MM.1S (cell line): ENCODE data around the gene SH3GLB1.
A peak's percentile ranks its signal among the peaks of the same experiment; 100 is the strongest.

Experiments used
- DNase-seq: peaks from one replicate; pipeline ENCODE4 v3.0.0-alpha.2; 2015
- H2AFZ ChIP-seq: fragments of 300-600 bp; sonication (generic); 2 replicates; pipeline ENCODE4 v1.6.0; 2016; ENCODE audit warnings: antibody characterized with exemption, low read length
- H3F3A ChIP-seq: fragments of 300-600 bp; sonication (generic); 2 replicates; pipeline ENCODE4 v1.6.1; 2016; ENCODE audit warnings: mild to moderate bottlenecking, antibody characterized with exemption, low read length, moderate library complexity, mixed read lengths; ENCODE audit not compliant: insufficient read depth
- H3K27ac ChIP-seq: fragments of 300-600 bp; sonication (generic); 2 replicates; pipeline ENCODE4 v1.5.1; 2016; ENCODE audit warnings: mild to moderate bottlenecking, low read length
- H3K27me3 ChIP-seq: fragments of 300-600 bp; sonication (generic); replicated peaks from 2 replicates; pipeline ENCODE4 v1.6.0; 2016; ENCODE audit warnings: low read length; ENCODE audit not compliant: insufficient read depth
- H3K36me3 ChIP-seq: fragments of 300-600 bp; sonication (generic); replicated peaks from 2 replicates; pipeline ENCODE4 v1.6.1; 2016; ENCODE audit warnings: mild to moderate bottlenecking, low read length, mixed read lengths; ENCODE audit not compliant: insufficient read depth
- H3K4me1 ChIP-seq: fragments of 300-600 bp; sonication (generic); 2 replicates; pipeline ENCODE4 v1.6.1; 2016; ENCODE audit warnings: low read length, mixed read lengths
- H3K4me2 ChIP-seq: fragments of 300-600 bp; sonication (generic); 2 replicates; pipeline ENCODE4 v1.6.0; 2016; ENCODE audit warnings: low read depth, low read length
- H3K4me3 ChIP-seq: fragments of 300-600 bp; sonication (generic); 2 replicates; pipeline ENCODE4 v1.5.1; 2016; ENCODE audit warnings: low read length, mixed read lengths
- H3K79me2 ChIP-seq: fragments of 300-600 bp; sonication (generic); 2 replicates; pipeline ENCODE4 v1.6.1; 2016; ENCODE audit warnings: mixed run types, low read length, mixed read lengths
- H3K9ac ChIP-seq: fragments of 300-600 bp; sonication (generic); 2 replicates; pipeline ENCODE4 v1.6.1; 2016; ENCODE audit warnings: low read length, mixed read lengths
- H3K9me2 ChIP-seq: fragments of 300-600 bp; sonication (generic); replicated peaks from 2 replicates; pipeline ENCODE4 v1.6.1; 2016; ENCODE audit warnings: mild to moderate bottlenecking, low read length, mixed read lengths; ENCODE audit not compliant: insufficient read depth
- H3K9me3 ChIP-seq: fragments of 300-600 bp; sonication (generic); replicated peaks from 2 replicates; pipeline ENCODE4 v1.6.1; 2016; ENCODE audit warnings: mild to moderate bottlenecking, low read length, mixed read lengths; ENCODE audit not compliant: insufficient read depth
- H4K20me1 ChIP-seq: fragments of 300-600 bp; sonication (generic); 2 replicates; pipeline ENCODE4 v1.6.1; 2016; ENCODE audit warnings: mild to moderate bottlenecking, low read length, moderate library complexity, mixed read lengths; ENCODE audit not compliant: insufficient read depth
- EZH2 ChIP-seq: fragments of 300-600 bp; sonication (generic); optimal IDR thresholded peaks from 2 replicates; pipeline ENCODE3; 2017; ENCODE audit warnings: low read depth, mild to moderate bottlenecking, antibody characterized with exemption, low read length, mixed read lengths
- EZH2phosphoT487 ChIP-seq: fragments of 300-600 bp; sonication (generic); IDR thresholded peaks from 2 replicates; pipeline ENCODE4 v1.6.1; 2018; ENCODE audit warnings: antibody characterized with exemption, low read length
- TF ChIP-seq, protein P1 (sequence below): fragments of 300-600 bp; sonication (generic); IDR thresholded peaks from 2 replicates; pipeline ENCODE4 v1.5.1; 2016; ENCODE audit warnings: antibody characterized with exemption, low read length, mixed read lengths

Gene SH3GLB1

DNA sequence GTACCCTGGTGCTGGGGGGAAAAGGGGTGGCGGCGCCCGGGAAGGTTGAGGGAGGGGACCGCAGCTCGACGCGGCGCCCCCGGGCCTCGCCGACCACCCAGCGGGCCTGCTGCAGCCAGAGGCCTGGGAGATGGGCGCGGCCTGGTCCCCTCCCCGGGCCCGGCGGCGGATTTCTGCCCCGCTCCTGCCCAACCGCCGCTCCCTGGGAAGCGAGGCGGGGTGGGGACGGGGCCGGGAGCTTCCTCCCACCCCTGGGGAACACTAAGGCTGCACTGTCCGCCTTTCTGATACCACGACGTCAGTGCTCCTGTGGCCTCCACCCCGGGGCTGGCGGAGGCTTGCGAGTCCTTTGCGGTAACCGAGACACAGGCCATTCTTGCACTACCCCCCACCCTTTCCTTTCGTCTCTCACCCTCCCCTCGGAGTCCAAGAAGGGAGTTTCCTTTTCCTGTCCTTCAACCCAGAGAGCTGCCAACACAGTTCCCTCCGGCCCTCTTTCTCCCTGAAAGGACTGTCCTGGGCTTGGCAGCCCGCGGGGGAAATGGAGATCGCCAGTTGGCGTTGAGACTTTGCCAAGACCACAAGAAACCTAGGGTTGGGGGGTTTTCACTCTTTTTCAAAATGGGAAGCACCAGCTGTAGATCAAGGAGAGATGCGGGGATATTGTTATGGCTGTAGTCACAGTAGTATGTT lies 742 bp downstream of the SH3GLB1 start:
- H3K79me2 ChIP-seq, result peaks cover 52% of the 10 kb centered on the region

GRCh38 chr1:86705665-86705985 lies 1.2 kb downstream of the SH3GLB1 start:
- H3K4me3 ChIP-seq, result peak overlapping the region; percentile 85
- H4K20me1 ChIP-seq, result 0 out of 2 replicates have a peak, but pooled peaks cover 5% of the 10 kb centered on the region
- H3K27me3 ChIP-seq, result no peaks in the 10 kb centered on the region; the same call in 1 of the 2 replicates
- peaks cover 14% of the 10 kb centered on the region for H3F3A ChIP-seq
- H2AFZ ChIP-seq, result peak overlapping the region; percentile 74
- DNase-seq, result peak; percentile 13
- H3K4me2 ChIP-seq, result peak overlapping the region; percentile 92
- H3K36me3 ChIP-seq, result peaks cover 6% of the 10 kb centered on the region; the same call in 1 of the 2 replicates
- H3K79me2 ChIP-seq, result peaks cover 57% of the 10 kb centered on the region
- H3K4me1 ChIP-seq, result 0 out of 2 replicates have a peak, but pooled peaks cover 10% of the 10 kb centered on the region
- H3K27ac ChIP-seq, result peak overlapping the region; percentile 95; the same call in 1 of the 2 replicates
- TF ChIP-seq EZH2phosphoT487 (no peak), EZH2 (no peak)
- TF ChIP-seq, protein P1, sequence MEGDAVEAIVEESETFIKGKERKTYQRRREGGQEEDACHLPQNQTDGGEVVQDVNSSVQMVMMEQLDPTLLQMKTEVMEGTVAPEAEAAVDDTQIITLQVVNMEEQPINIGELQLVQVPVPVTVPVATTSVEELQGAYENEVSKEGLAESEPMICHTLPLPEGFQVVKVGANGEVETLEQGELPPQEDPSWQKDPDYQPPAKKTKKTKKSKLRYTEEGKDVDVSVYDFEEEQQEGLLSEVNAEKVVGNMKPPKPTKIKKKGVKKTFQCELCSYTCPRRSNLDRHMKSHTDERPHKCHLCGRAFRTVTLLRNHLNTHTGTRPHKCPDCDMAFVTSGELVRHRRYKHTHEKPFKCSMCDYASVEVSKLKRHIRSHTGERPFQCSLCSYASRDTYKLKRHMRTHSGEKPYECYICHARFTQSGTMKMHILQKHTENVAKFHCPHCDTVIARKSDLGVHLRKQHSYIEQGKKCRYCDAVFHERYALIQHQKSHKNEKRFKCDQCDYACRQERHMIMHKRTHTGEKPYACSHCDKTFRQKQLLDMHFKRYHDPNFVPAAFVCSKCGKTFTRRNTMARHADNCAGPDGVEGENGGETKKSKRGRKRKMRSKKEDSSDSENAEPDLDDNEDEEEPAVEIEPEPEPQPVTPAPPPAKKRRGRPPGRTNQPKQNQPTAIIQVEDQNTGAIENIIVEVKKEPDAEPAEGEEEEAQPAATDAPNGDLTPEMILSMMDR, result no peak
- no peaks in the 10 kb centered on the region for H3K9me2 ChIP-seq
- H3K9me3 ChIP-seq, result no peaks in the 10 kb centered on the region
- peak overlapping the region; percentile 71 for H3K9ac ChIP-seq

More for the DNA sequence above, 742 bp downstream of the SH3GLB1 start:
- Histone ChIP-seq H3K4me3 (peak overlapping the region; percentile 85), H3K4me2 (peak overlapping the region; percentile 92), H3K27ac (peak overlapping the region; percentile 95), H2AFZ (peak overlapping the region; percentile 74), H3K9ac (peak overlapping the region; percentile 71), H4K20me1 (0 out of 2 replicates have a peak, but pooled peaks cover 3% of the 10 kb centered on the region), H3F3A (peaks cover 14% of the 10 kb centered on the region), H3K9me3 (no peaks in the 10 kb centered on the region), H3K27me3 (no peaks in the 10 kb centered on the region; the same call in 1 of the 2 replicates), H3K4me1 (0 out of 2 replicates have a peak, but pooled peaks cover 10% of the 10 kb centered on the region), H3K36me3 (peaks cover 6% of the 10 kb centered on the region; the same call in 1 of the 2 replicates), H3K9me2 (no peaks in the 10 kb centered on the region)
- DNase-seq, result peak; percentile 63
- TF ChIP-seq EZH2 (no peak), EZH2phosphoT487 (no peak)
- TF ChIP-seq, protein P1, result no peak

- Histone ChIP-seq H3K79me2 (peaks cover 62% of the 10 kb centered on the region), H3K9me2 (no peaks in the 10 kb centered on the region), H3K36me3 (peaks cover 6% of the 10 kb centered on the region; the same call in 1 of the 2 replicates), H3K4me2 (peak overlapping the region; percentile 92), H3K4me1 (0 out of 2 replicates have a peak, but pooled peaks cover 10% of the 10 kb centered on the region), H3K4me3 (peak overlapping the region; percentile 85), H3K27me3 (no peaks in the 10 kb centered on the region; the same call in 1 of the 2 replicates), H2AFZ (no peak overlapping the region), H3F3A (peaks cover 14% of the 10 kb centered on the region), H4K20me1 (peaks cover 10% of the 10 kb centered on the region; the same call in 1 of the 2 replicates), H3K27ac (peak overlapping the region; percentile 95; the same call in 1 of the 2 replicates), H3K9ac (peak overlapping the region; percentile 71; the same call in 1 of the 2 replicates), H3K9me3 (no peaks in the 10 kb centered on the region)
- no peak for DNase-seq
- TF ChIP-seq EZH2 (no peak), EZH2phosphoT487 (no peak)
These were observed 1.8 kb downstream of the SH3GLB1 start for GRCh38 chr1:86706018-86706635.
